GM20431 (cell line): ENCODE results near the gene ZFR.
"Not testable (repeated sequence)": the region's sequence is repeated elsewhere in the genome, so short reads cannot be mapped to it uniquely, and the experiment has no call there.

Experiments
- in situ Hi-C: fragments of 300-500 bp; cut with MseI, MboI; formaldehyde crosslinking; loops from one replicate; pipeline ENCODE4 v1.15.0; 2020; ENCODE audit warnings: low sequenced_read_pairs; ENCODE audit not compliant: unreplicated experiment

Gene ZFR

GRCh38 chr5:32419791-32420190, 24.7 kb downstream of the ZFR start:
- in situ Hi-C loops = no loop called here

DNA sequence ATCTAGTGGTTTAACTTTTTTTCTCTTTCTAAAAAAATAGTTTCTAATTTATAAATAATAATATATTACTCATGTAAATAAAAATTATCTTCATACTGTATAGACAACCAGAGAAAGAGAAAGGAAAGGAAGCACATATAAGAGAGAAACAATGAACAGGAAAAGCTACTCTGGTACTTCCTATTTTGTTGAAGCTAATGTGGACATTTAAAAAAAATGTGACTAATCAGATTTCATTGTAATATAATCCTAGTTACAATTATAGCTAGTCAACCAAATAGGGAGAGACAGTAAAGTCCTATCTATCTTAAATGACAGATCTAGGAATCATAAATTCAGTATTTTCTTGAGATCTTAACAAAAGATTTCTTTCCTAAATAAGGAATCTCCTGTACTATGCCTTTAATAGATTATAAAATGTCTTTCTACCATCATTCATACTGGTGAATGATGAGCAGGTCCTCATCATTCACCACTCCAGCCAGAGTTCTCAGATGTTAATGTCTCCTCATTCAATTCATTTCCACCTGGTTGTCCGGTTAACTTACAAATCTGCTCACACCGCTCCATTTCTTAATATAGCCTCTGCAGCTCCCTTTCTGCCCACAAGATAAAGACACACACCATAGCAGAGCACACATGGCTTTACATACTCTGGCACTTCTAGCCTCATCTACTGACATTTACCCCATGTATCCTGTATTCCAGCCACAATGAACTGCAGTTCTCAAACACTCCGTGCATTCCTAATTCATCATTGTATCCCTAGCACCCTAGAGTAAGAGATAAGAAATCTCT, 30.9 kb downstream of the ZFR start:
- in situ Hi-C loops = no loop called here

DNA sequence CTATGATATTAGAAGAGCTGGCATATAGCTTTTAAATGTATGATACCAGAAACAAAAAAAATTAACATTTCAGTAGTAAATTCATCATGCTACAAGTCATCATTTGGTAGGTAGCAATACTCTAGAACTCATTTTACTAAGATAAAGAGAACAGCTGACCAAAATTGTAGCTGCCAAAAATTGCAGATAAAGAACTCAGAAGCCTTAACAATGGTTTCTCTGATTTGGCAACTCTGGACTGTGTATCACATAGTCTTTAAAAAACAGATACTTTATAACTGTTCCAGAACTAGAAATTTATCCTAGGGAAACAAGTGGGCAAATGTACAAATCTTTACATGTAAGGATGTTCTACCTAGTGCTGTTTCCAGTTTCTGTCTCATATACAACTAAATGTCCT, 33.9 kb downstream of the ZFR start:
- in situ Hi-C loops = no loop called here

DNA sequence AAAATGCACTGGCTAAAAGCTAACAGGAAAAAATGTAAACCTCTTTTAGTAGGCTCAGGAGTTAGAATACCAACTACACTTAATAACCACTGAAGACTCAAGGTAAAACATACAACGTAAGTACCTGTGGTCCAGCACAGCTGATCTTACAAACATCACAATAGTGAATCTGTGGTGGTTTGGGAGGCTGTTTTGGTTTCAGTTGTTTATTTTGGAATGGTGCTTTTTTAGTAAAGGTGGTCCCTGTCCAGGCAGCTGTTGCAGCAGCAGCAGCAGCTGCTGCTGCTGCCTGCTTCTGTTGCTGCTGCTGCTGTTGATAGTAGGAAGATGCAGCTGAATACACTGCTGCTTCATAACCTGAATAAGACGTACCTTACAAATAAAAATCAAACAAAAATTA, 37.9 kb downstream of the ZFR start:
- in situ Hi-C loops = no loop called here

GRCh38 chr5:32405507-32405906, 39.0 kb downstream of the ZFR start:
- in situ Hi-C loops = no loop called here

GRCh38 chr5:32403760-32404159, 40.8 kb downstream of the ZFR start:
- in situ Hi-C loops = no loop called here

- in situ Hi-C loops = no loop called here
These were observed 44.1 kb downstream of the ZFR start for GRCh38 chr5:32400401-32400800.

DNA sequence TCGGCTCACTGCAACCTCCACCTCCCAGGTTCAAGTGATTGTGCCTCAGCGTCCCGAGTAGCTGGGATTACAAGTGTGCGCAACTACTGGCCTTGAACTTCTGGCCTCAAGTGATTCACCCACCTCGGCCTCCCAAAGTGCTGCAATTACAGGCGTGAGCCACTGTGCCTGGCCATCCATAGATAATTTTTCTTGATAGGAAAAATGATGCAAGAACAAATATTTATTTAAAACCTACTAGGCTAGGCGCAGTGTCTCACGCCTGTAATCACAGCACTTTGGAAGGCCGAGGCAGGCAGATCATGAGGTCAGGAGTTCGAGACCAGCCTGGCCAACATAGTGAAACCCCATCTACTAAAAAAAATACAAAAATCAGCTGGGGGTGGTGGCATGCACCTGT, 45.8 kb downstream of the ZFR start:
- in situ Hi-C loops = not testable (repeated sequence)

- in situ Hi-C loops = no loop called here
These were observed 49.6 kb downstream of the ZFR start for GRCh38 chr5:32394981-32395380.

- in situ Hi-C loops = no loop called here
These were observed 52.5 kb downstream of the ZFR start for GRCh38 chr5:32392039-32392438.

DNA sequence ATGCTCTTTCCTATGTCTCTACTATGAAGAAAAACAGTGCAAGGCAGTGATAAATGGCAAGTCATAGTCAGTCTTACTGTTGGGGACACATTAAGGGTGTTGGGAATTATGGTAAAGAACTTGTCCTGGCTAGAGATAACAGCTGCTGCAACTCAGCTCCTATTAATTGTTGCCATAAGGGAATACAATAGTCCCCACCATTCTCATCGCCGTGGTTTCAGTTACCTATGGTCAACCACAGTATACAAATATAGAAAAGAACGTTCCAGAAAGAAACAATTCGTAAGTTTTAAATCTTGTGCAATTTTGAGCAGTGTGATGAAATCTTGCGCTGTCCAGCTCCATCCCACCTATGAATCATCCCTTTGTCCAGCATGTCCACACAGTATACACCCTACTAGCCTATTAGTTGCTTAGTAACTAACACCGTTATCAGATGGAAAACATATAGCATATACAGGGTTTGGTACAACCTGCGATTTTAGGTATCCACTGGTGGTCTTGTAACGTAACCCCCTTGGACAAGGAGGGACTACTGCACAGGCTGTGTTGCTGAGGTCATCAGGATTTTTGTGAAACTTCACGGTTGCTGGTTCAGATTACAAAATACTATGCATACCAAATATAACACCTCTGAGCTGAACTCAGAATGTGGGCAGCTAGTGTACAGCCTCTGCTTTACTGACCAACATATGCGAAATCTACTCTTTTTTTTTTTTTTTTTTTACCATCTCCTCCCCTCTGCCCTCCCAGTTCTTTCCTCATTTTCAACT, 53.5 kb downstream of the ZFR start:
- in situ Hi-C loops = no loop called here

DNA sequence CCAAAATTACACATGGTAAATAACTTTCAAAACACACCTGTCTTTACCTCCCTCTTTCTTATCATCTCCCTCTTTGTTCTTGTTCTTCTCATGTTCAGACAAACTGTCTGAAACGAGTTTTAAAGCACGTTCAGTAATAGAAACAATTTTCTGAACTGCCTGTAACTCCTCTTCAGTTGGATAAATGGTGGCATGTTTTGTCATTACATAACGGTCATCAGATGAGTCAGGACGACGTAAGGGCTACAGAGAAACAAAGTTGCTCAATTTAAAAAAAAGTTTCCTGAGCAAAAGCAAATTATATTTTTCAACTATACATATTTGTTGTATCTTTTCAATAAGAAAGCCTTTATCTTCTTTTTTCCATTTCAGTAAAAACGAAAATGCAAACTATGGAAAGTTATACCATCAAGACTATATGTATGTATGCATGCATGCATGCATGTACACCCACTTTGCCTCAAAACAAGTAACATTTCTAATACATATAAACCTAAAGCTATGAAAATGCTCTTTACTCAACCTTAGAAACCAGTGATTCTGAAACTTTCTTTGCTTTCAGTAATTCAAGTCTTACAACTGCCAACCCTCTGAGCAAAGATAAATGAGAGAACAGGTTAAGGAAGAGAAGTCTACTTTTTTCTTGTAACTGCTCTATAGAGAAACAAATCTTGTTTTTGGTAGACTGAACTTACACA, 56.0 kb downstream of the ZFR start:
- in situ Hi-C loops = no loop called here

DNA sequence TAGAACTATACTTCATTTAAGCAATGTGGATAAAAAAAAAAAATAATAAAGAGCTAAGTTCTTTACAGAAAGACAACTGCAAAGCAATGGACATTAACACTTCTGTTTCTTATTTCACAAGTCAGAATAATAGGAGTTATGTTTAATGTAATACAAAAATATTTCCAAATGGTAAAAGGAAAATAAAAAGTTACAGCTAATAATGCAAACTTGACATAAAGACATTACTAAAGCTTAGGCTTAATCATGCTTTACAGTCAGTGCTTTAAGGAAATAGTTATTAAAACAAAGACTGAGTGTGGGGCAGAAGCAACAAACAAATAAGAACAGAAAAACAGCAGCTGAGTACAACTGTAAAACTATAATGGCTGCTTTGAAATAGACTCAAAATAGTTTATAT, 56.7 kb downstream of the ZFR start:
- in situ Hi-C loops = no loop called here

DNA sequence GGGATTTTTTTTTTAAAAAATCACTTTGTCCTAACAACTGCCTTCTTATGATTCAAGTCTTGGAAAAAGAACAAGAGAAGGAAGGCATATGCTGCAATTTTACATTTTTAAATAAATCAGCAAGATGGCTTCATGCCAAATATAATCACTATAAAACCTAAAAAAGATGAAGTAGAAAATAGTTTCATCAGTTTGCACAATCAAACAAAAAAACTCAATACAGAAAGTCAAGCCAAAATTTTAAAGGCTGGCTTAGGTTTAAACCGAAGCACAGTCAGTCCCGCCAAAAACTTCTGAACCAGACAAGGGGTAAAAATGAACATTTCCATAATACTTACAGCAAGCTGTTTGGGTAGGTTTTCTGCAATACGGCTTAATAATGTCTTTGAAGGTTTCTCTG, 57.3 kb downstream of the ZFR start:
- in situ Hi-C loops = no loop called here

GRCh38 chr5:32384621-32385020, 59.9 kb downstream of the ZFR start:
- in situ Hi-C loops = no loop called here

- in situ Hi-C loops = no loop called here
These were observed 61.0 kb downstream of the ZFR start for GRCh38 chr5:32383586-32383985.

DNA sequence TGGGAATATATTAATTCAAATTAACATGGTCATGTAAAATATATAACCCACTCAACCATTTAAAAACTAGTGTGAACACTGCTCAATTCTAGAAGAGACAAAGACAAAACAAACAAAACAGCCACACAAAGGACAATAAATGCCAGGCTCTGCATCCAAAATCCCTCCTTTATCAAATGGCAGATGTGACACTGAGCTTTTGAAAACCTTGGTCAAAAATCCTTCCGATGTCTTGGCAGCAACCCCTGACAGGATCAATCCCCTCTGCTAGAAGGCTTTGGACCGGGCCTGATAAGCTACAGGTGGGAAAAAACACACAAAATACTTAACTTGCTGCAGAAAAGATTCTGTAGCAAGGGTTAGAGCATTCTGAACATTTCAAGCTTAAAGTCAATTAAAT, 61.5 kb downstream of the ZFR start:
- in situ Hi-C loops = no loop called here

- in situ Hi-C loops = no loop called here
These were observed 65.1 kb downstream of the ZFR start for GRCh38 chr5:32379421-32379820.

GRCh38 chr5:32378966-32379365, 65.6 kb downstream of the ZFR start:
- in situ Hi-C loops = no loop called here

DNA sequence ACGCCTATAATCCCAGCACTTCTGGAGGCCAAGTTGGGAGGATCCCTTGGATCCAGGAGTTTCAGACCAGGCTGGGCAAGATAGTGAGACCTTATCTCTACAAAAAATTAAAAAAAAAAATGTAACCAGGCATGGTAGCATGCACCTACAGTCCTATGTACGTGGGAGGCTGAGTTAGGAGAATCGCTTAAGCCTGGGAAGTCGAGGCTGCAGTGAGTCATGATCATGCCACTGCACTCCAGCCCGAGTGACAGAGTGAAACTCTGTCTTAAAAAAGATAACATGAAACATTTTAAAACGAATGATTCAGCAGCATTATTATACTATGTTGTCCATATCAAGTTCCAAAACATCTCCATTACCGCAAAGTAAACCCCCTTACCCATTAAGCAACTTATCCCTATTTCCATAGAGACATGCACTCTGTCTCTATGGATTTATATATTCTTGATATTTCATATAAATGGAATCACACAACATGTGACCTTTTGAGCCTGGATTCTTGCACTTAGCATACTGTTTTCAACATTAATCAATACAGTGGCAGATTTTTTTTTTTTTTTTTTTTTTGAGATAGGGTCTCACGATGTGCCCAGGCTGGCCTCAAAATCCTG, 74.9 kb downstream of the ZFR start:
- in situ Hi-C loops = no loop called here

DNA sequence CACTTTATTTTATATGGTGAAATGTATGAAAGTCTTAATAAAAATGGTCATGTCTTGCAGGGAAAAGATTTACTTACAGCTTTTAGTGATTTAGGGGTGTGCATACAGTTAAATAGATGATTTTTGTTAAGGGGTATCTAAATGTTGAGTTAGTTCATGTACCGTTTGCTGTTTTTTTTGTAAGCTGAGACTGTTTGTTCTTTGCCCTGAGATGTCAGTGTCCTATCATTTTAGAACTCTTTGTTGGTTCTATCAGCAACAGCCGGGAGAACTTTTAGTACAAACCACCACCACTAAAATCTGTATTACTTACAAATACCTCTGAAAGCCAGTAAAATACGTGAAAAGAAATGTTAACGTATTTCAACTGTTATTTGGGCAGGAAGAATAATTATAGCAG, 75.5 kb downstream of the ZFR start:
- in situ Hi-C loops = no loop called here
